NCI-H2227 (cell line): ENCODE results near the gene LMTK3.

Experiments used
- DNase-seq: peaks from one replicate; lab custom pipeline; 2025; ENCODE audit not compliant: unreplicated experiment; lab: John Stamatoyannopoulos, UW

LMTK3 gene

DNA sequence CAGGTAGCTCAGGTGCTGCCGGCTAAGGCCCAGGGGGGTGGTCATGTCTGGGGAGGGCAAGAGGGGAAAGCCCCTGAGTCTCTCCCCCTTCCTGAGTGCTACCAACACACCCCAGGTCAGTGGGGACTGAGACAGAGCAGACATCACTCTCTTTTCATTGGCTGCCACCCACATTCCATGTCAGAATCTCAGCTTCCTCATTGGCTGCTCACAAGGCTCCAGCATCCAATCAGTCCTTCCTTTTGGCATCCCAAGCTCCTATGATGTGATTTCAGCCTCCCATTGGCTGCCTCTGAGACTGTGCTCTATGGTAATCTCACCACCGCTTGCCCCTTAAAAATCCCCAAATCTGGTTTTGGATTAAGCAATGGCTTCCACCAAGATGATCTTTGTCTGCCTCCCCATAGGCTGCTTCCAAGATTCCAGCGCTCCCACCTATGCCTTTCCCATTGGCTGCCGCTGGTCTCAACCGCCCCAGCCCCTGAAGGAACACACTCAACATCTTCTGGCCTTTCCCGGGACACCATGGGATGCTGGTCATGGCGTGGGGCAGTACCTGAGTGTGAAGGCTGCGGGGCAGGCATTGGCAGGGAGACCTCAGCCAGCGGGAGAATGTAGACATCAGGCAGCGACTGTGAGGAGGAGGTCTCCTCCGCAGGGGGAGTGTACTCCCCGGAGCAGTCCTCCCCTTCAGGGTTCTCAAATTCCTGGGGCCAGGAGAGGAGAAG is 2.0 kb downstream of the LMTK3 start:
- no peak for DNase-seq

DNA sequence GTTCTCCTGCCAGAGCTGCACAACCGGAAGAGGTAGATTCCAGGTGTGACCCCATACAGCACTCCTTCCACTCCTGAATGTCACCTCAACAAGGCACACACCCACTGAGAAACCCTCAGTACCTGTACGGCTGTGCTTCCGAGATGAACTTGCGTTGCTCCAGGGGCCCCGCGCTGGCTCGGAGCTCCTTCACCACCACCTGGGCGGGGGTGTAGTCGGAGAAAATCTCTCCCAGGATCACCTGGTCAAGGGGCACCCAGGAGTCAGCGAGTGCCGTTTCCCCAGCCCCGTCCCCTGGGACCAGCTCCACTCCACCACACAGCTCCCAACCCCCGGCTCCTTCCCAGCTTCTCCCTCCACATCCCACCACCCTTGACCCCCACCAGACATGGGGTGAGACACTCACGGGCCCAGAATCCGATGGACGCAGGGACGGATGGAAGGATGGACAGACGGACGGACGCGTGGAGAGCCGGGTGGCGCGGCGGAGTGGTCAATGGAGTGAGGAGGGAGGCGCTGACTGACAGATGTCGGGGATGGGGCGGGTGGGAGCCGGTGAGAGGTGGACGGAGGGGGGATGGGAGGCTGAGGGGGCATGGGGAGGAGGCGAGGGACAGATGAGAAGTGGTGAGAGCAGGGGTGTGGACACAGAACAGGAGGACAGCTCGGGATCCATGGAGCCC is 2.8 kb downstream of the LMTK3 start:
- no peak for DNase-seq

GRCh38 chr19:48507911-48508439 is 3.7 kb downstream of the LMTK3 start:
- no peak for DNase-seq

- no peak for DNase-seq
Measured at GRCh38 chr19:48506138-48506733, 5.4 kb downstream of the LMTK3 start.

DNA sequence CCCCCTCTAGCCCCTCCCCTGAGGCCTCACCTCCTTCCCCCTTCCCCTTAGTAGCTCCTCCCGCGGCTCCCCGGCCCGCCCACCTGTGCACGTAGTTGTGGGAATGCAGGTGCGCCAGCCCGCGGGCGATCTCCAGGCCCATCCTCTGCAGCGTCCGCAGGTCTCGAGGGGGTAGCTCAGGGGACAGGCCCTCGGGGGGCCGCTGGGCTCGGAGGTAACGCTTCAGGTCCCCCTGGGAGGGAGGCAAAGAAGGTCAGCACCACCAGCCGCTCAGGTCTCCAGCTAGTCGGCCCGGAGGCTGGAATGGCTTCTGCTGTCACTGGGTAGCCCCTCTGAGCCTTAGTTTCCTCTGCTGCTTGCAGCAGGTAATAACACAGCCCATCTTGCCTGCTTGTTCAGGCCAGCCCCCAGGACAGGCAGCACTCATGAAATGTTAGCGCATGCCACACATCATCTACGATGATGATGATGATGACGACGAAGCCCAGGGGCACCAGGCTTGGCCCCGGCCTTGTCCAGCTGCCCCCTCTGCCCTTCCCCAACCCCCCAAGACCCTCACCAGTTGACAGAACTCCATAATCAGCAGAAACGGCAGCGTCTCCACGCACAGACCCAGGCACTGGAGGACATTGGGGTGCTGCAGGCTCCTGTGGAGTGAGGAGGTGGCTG is 9.2 kb downstream of the LMTK3 start:
- DNase-seq, result no peak

- DNase-seq, result peak; percentile 78
Measured at GRCh38 chr19:48501494-48502349, 9.9 kb downstream of the LMTK3 start.

DNA sequence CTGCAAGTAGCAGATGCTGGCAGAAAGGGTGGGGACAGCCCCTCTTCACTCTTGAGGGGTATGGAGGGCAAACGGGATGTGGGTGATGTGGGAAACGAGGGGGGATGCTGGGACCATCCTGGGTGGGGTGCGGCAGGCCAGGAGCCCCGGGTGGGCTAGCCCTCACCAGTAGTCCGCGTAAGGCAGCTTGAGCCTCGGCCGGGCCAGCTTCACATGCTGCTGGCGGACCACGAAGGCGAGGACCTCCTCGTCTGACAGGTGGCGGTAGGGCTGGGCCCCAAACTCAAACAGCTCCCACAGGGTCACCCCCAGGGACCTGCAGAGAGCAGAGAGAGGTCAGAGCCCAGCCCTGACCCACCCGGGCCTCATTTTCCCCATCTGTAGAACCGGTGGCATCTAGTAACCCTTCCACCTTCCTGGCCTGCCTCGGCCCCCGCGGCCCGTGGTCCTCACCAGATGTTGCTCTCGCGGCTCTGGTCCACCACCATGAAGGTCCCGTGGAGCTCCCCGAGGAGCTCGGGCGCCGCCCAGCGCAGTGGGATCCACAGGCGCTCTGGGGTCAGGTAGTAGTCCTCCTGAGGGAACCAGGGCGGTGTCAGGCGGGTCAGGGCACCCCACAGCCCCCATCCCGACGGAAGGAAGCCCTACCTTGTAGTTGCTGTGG is 10.7 kb downstream of the LMTK3 start:
- no peak for DNase-seq

DNA sequence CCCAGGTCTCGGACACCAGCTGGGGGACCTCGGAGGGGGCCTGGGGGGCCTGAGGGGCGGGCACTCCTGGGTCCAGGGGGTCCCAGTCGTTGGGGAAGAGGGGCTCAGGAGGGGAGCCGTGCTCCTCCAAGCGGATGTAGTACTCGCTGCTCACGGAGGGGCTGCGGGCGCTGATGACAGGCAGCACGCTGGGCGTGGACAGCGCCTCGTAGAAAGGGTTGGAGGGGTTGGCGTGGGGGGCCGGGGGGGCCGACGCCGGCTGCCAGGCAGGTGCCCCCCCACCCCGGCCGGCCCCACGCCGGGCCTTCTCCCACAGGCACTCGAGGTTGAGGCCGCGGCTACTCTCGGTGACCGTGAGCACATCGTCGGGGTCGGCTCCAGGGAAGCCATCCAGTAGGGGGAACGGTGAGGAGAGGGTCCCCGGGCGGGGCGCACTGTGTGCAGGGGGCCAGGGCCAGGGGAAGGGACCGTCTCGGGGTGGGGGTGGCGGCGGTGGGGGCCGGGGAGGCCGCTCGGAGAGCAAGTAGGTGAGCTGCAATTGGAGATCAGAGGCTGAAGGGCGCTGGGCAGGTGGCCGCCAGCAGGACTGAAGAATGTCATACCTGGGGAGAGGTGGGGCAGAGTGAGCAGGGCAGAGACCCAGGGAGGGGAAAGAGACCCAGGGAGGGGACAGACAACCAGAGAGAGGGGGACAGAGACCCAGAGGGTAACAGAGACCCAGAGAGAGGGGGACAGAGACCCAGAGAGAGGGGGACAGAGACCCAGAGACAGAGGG is 12.1 kb downstream of the LMTK3 start:
- no peak for DNase-seq

DNA sequence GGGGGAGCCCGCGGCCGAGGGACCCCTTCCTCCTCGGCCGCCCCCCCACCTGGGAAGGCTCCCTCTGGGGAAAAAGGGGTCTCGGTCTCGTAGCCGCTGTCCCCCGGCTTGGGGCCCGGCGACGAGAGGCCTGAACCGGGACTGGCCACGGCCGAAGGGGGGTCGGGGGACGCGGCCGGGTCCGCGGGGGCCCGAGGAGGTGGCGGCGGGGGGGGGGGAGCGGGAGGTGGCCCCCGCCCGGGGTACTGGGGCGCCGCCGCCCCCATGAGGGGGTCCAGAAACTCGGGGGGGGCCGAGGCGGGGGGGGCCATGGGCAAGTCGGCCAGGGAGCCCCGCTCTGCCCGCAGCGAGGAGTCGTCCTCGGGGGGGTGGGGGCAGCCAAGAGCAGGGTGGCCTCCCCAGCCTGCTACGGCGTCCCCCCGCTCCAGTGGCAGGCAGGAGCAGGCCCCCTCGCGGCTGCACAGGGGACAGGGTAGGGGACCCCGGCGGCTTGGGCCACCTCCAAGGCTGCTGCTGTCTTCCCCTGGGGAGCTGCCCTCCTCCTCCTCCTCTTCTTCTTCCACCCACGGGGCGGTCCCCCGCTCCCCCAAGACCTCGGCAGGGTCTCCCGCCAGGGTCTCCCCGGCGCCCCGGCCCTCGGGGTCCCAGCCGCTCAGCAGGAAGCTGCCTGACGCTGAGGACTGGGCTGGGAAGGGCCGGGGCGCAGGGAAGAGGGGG is 12.9 kb downstream of the LMTK3 start:
- DNase-seq, result no peak

DNA sequence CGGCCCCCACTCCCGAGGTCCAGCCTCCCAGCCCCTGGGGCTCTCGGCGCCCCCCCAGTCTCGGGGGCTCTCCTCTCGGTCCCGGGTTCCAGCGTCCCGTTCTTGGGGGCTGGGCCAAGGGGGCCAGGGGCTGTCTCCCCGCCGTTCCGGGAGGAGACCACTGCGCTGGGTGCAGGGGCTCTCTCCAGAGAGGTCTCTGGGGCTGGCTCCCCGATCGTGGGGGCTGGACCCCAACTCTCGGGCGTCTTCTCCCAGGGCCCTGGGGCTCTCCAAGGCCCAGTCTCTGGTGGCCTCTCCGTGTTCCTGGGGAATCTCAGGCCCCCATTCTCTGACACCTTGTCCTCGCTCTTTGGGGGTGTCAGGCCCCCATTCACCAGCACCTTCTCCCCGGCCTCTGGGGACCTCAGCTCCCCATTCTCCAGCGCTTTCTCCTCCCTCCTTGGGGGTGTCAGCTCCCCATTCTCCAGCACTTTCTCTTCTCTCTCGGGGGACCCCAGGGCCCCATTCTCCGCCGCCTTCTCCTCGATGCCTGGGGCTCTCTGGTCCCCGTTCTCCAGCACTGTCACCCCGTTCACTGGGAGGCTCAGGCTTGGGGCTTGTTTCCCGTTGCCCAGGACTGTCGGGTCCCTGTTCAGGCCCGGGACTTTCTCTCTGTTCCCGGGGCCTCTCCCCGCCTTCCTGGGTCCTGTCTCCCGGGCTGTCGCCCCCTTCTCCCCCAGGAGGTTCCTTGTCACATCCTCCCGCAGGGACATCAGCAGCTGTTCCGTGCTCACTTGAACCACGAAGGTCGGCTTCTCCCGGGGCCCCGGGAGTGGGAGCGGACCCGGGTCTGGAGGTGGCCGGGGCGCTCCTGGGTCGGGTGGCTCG is 13.7 kb downstream of the LMTK3 start:
- DNase-seq, result no peak

DNA sequence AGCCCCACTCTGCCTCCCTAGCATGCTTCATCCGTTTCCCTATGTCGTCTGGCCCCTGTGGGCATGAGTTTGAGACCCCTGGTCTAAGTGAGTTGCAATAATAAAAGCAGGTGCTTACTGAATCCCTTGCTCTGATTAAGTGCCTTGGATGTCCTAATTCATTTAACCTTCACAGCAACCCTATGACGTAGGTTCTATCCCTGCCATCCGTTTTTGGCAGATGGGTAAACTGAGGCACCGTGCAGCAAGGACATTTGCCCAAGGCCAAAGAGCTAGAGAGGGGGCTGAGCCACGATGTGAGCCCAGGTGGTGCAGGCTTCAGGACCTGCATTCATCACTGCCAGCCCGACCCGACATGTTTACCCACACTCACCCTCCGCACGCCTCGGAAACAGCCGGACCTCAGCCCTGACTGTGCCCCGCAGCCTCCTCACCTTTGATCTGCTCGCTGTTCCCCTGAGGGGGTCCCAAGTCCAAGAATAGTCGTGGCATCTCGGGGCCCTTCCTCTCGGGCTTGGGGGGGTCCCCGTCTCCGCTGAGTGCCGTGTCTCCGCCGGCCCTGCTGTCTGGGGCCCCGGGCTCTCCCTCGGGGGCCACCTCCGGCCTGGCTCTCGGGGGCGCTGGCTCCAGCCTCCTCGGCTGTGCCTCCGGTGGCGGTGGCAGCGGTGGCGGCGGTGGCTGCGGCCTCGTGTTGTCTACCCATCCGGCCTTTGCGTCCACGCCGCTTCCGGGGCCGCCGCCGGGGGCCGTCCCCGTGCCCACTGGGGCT is 14.5 kb downstream of the LMTK3 start:
- DNase-seq, result no peak

- no peak for DNase-seq
Measured at GRCh38 chr19:48495396-48495795, 16.2 kb downstream of the LMTK3 start.

- DNase-seq, result no peak
Measured at GRCh38 chr19:48493718-48494401, 17.8 kb downstream of the LMTK3 start.

- DNase-seq, result peak; percentile 97
Measured at GRCh38 chr19:48492925-48493717, 18.5 kb downstream of the LMTK3 start.

- DNase-seq, result no peak
Measured at GRCh38 chr19:48491793-48492123, 19.9 kb downstream of the LMTK3 start.
